ENCODE results near the gene MINAR2.

Gene MINAR2

GRCh38 chr5:129770024-129770820, 22.3 kb downstream of the MINAR2 start:
- no peak overlapping the region for H3K4me3 ChIP-seq (ENCODE audit: low read depth, low read length)
- TF ChIP-seq CTCF (IDR thresholded peaks at IDR 0.05; ENCODE audit: control insufficient read depth, extremely low read depth, insufficient read depth): no peak
- DNase-seq (ENCODE audit: low read depth): no peak

GRCh38 chr5:129771058-129771838, 23.4 kb downstream of the MINAR2 start:
- peak; percentile 23 for DNase-seq (ENCODE audit: low read depth)
- TF ChIP-seq CTCF (IDR thresholded peaks at IDR 0.05; ENCODE audit: control insufficient read depth, extremely low read depth, insufficient read depth): peak; percentile 87
- H3K4me3 ChIP-seq (ENCODE audit: low read depth, low read length): no peak overlapping the region

- no peak for DNase-seq (ENCODE audit: low read depth)
- no peak overlapping the region for H3K4me3 ChIP-seq (ENCODE audit: low read depth, low read length)
- TF ChIP-seq CTCF (IDR thresholded peaks at IDR 0.05; ENCODE audit: control insufficient read depth, extremely low read depth, insufficient read depth): no peak
Measured at GRCh38 chr5:129773376-129773775, 25.5 kb downstream of the MINAR2 start.

- DNase-seq (ENCODE audit: low read depth): no peak
- TF ChIP-seq CTCF (IDR thresholded peaks at IDR 0.05; ENCODE audit: control insufficient read depth, extremely low read depth, insufficient read depth): no peak
- H3K4me3 ChIP-seq (ENCODE audit: low read depth, low read length): no peak overlapping the region
Measured at GRCh38 chr5:129781594-129781993, 33.7 kb downstream of the MINAR2 start.

- no peak for DNase-seq (ENCODE audit: low read depth)
- H3K4me3 ChIP-seq (ENCODE audit: low read depth, low read length): no peak overlapping the region
- TF ChIP-seq CTCF (IDR thresholded peaks at IDR 0.05; ENCODE audit: control insufficient read depth, extremely low read depth, insufficient read depth): no peak
Measured at GRCh38 chr5:129803403-129803802, 55.5 kb downstream of the MINAR2 start.

- no peak for TF ChIP-seq CTCF (IDR thresholded peaks at IDR 0.05; ENCODE audit: control insufficient read depth, extremely low read depth, insufficient read depth)
Measured at GRCh38 chr5:129804705-129805104, 56.8 kb downstream of the MINAR2 start.

More at GRCh38 chr5:129804705-129805104, 56.8 kb downstream of the MINAR2 start:
- H3K4me3 ChIP-seq (ENCODE audit: low read depth, low read length): no peak overlapping the region
- DNase-seq (ENCODE audit: low read depth): no peak

Measured in LNCaP clone FGC (cell line).